CD4-positive, alpha-beta T cell (primary cell): ENCODE results near the gene KLHL1. TPM values are rescaled to one million over a fixed set of nuclear protein-coding genes. Genes with fewer than 3 reads are reported as not detected.

Experiments
- ATAC-seq: fragments of 200-7000 bp; cut with Tn5 transposase; one replicate; pipeline ENCODE4 v1.10.0; 2022; ENCODE audit warnings: mild to moderate bottlenecking; ENCODE audit not compliant: poor library complexity
- CTCF ChIA-PET: fragments of 350-600 bp; sonication (Branson Sonifier 250); formaldehyde crosslinking; loops from one replicate; lab custom pipeline; 2021; ENCODE audit warnings: antibody characterized with exemption, inconsistent platforms; lab: Charles Lee
- POLR2A ChIA-PET: fragments of 350-600 bp; sonication (Branson Sonifier 250); formaldehyde crosslinking; loops from one replicate; lab custom pipeline; 2021; ENCODE audit warnings: antibody characterized with exemption, inconsistent platforms; lab: Charles Lee
- DNase-seq, 14 experiments: peaks; one replicate each; pipeline ENCODE4 v3.0.0-alpha.2; 2013 to 2020; ENCODE audit warnings: mixed read lengths in 2 of 14
- H3K27ac ChIP-seq, 2 donors: one replicate each; pipeline versions ENCODE4 v1.5.1 to v1.7.0; 2013; ENCODE audit warnings: low read length in 2 of 2, low read depth in 1 of 2, mild to moderate bottlenecking in 1 of 2
- H3K27me3 ChIP-seq, 2 experiments: 1 replicate in 1 of 2; 2 replicates in 1 of 2; pipeline versions ENCODE4 v1.6.1 to v1.7.0; 2013; ENCODE audit warnings: low read length in 2 of 2, control low read depth in 1 of 2, mild to moderate bottlenecking in 1 of 2, moderate library complexity in 1 of 2; ENCODE audit not compliant: insufficient read depth in 2 of 2, control insufficient read depth in 1 of 2
- H3K36me3 ChIP-seq: one replicate; pipeline ENCODE4 v1.6.1; 2013; ENCODE audit warnings: low read length, control low read depth; ENCODE audit not compliant: insufficient read depth
- H3K4me1 ChIP-seq: one replicate; pipeline ENCODE4 v1.6.1; 2013; ENCODE audit warnings: low read length, control low read depth; ENCODE audit not compliant: insufficient read depth
- H3K4me3 ChIP-seq: one replicate; pipeline ENCODE4 v1.5.1; 2013; ENCODE audit warnings: mild to moderate bottlenecking, low read length, moderate library complexity
- H3K9me3 ChIP-seq, 2 experiments: 1 replicate in 1 of 2; 2 replicates in 1 of 2; pipeline versions ENCODE4 v1.6.1 to v1.7.0; 2013; ENCODE audit warnings: low read length in 2 of 2, mild to moderate bottlenecking in 2 of 2, control low read depth in 1 of 2, moderate library complexity in 1 of 2; ENCODE audit not compliant: control insufficient read depth in 1 of 2, insufficient read depth in 1 of 2
- H3K27ac Mint-ChIP-seq: one replicate; pipeline ENCODE4 v1.8.0; 2020; ENCODE audit warnings: mixed read lengths
- H3K27me3 Mint-ChIP-seq: one replicate; pipeline ENCODE4 v1.8.0; 2021; ENCODE audit warnings: mixed read lengths
- H3K36me3 Mint-ChIP-seq: one replicate; pipeline ENCODE4 v1.8.0; 2021; ENCODE audit warnings: low read depth, mixed read lengths
- H3K4me1 Mint-ChIP-seq: one replicate; pipeline ENCODE4 v1.8.0; 2021; ENCODE audit warnings: low read depth, mixed read lengths
- H3K4me3 Mint-ChIP-seq: one replicate; pipeline ENCODE4 v1.8.0; 2020; ENCODE audit warnings: mild to moderate bottlenecking, mixed read lengths
- H3K9me3 Mint-ChIP-seq: one replicate; pipeline ENCODE4 v1.8.0; 2020; ENCODE audit warnings: mixed read lengths
- CTCF ChIP-seq: fragments of 200-600 bp; IDR thresholded peaks from one replicate; pipeline ENCODE4 v1.8.0; 2022; ENCODE audit warnings: antibody characterized with exemption, mild to moderate bottlenecking
- intact Hi-C, 2 experiments: fragments of 100-400 bp; cut with DNase I in 1 of 2; cut with micrococcal nuclease in 1 of 2; formaldehyde crosslinking; loops; one replicate each; pipeline versions ENCODE4 v1.15.1 to v1.9.0; 2023 to 2025; cut with DNase I, micrococcal nuclease
- total RNA-seq, 174 experiments: library from RNA in 2 of 174; stranded (reverse) in 2 of 174; gene quantifications; one replicate each; pipeline ENCODE4 v1.2.3 and lab custom pipeline; 2021 to 2026

Gene KLHL1
- total RNA-seq, 2 experiments from 2014 or later: not detected

GRCh38 chr13:69921156-69921555, 187.1 kb downstream of the KLHL1 start:
- H3K36me3 Mint-ChIP-seq: no peaks in the 10 kb centered on the region
- intact Hi-C loops: no loop called here
- H3K4me3 Mint-ChIP-seq: no peak overlapping the region
- Histone ChIP-seq H3K36me3 (no peaks in the 10 kb centered on the region), H3K27me3 (no peaks in the 10 kb centered on the region), H3K9me3 (peaks cover 0 to 15% of the 10 kb centered on the region in 2 experiments), H3K4me1 (no peaks in the 10 kb centered on the region), H3K27ac (no peak overlapping the region), H3K4me3 (no peak overlapping the region)
- CTCF ChIA-PET: no interaction called here
- DNase-seq (no peak), ATAC-seq (no peak)
- H3K9me3 Mint-ChIP-seq: peaks cover 12% of the 10 kb centered on the region
- no peak for TF ChIP-seq CTCF
- no peaks in the 10 kb centered on the region for H3K27me3 Mint-ChIP-seq
- POLR2A ChIA-PET: no interaction called here
- H3K27ac Mint-ChIP-seq: no peak overlapping the region
- H3K4me1 Mint-ChIP-seq: no peaks in the 10 kb centered on the region

GRCh38 chr13:69912630-69913029, 195.6 kb downstream of the KLHL1 start:
- ChIA-PET CTCF (no interaction called here), POLR2A (no interaction called here)
- Histone ChIP-seq H3K36me3 (no peaks in the 10 kb centered on the region), H3K27me3 (no peaks in the 10 kb centered on the region), H3K4me1 (no peaks in the 10 kb centered on the region), H3K27ac (no peak overlapping the region), H3K4me3 (no peak overlapping the region), H3K9me3 (peaks cover 0 to 4% of the 10 kb centered on the region in 2 experiments)
- Mint-ChIP-seq H3K4me3 (no peak overlapping the region), H3K9me3 (peaks cover 3% of the 10 kb centered on the region), H3K36me3 (no peaks in the 10 kb centered on the region), H3K4me1 (no peaks in the 10 kb centered on the region), H3K27ac (no peak overlapping the region), H3K27me3 (no peaks in the 10 kb centered on the region)
- ATAC-seq (no peak), DNase-seq (no peak)
- intact Hi-C loops: no loop called here
- TF ChIP-seq CTCF: no peak

- intact Hi-C loops: no loop called here
- TF ChIP-seq CTCF: no peak
- DNase-seq: no peak
- Histone ChIP-seq H3K4me3 (no peak overlapping the region), H3K27ac (no peak overlapping the region), H3K36me3 (no peaks in the 10 kb centered on the region), H3K4me1 (no peaks in the 10 kb centered on the region), H3K27me3 (no peaks in the 10 kb centered on the region), H3K9me3 (peaks cover 0 to 4% of the 10 kb centered on the region in 2 experiments)
- H3K9me3 Mint-ChIP-seq: no peaks in the 10 kb centered on the region
- H3K27ac Mint-ChIP-seq: no peak overlapping the region
- H3K4me3 Mint-ChIP-seq: no peak overlapping the region
- ChIA-PET CTCF (no interaction called here), POLR2A (no interaction called here)
- H3K4me1 Mint-ChIP-seq: no peaks in the 10 kb centered on the region
- H3K36me3 Mint-ChIP-seq: no peaks in the 10 kb centered on the region
- H3K27me3 Mint-ChIP-seq: no peaks in the 10 kb centered on the region
- no peak for ATAC-seq
Measured at GRCh38 chr13:69910800-69911199, 197.5 kb downstream of the KLHL1 start.
